A172 (cell line): ENCODE results near the gene PCIF1. TPM values are rescaled to one million over a fixed set of nuclear protein-coding genes. Genes with fewer than 3 reads are reported as not detected.

ENCODE experiments used
- DNase-seq: peaks from one replicate; pipeline ENCODE4 v3.0.0-alpha.2; 2015; ENCODE audit warnings: low spot score
- total RNA-seq: library from RNA; depleted of rRNA; stranded (reverse); fragments of >200 nt; shearing (Covaris generic); gene quantifications from 2 replicates; pipeline ENCODE4 v1.2.3, GENCODE V29; 2014

Gene PCIF1
- total RNA-seq, 1 experiment from 2014 or later = 9.3 TPM

GRCh38 chr20:45904583-45905504, 29.6 kb upstream of the PCIF1 start:
- no peak for DNase-seq

DNA sequence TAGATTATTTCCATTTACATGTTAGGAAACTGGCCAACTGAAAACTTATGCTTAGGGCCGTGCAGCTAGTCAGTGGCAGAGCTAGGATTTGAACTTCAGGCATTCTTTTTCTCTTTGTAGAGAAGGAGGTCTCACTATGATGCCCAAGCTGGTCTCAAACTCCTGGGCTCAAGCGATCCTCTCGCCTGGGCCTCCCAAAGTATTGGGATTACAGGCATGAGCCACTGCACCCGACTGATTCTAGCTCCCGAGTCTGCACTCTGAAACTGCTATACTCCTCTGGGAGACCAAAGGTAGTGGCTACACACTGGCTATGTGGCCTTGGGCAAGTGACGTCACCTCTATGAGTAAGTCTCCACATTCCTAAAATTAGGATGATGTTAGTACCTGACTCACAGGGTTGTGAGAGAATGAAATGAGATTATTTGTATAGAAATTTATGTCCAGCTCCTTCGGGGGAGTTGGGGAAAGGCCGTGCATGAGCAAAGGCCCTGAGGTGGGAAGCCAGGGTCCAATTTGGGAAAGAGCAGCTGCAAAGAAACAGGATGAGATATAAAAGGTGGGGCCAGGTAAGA, 28.9 kb upstream of the PCIF1 start:
- peak; percentile 93 for DNase-seq

DNA sequence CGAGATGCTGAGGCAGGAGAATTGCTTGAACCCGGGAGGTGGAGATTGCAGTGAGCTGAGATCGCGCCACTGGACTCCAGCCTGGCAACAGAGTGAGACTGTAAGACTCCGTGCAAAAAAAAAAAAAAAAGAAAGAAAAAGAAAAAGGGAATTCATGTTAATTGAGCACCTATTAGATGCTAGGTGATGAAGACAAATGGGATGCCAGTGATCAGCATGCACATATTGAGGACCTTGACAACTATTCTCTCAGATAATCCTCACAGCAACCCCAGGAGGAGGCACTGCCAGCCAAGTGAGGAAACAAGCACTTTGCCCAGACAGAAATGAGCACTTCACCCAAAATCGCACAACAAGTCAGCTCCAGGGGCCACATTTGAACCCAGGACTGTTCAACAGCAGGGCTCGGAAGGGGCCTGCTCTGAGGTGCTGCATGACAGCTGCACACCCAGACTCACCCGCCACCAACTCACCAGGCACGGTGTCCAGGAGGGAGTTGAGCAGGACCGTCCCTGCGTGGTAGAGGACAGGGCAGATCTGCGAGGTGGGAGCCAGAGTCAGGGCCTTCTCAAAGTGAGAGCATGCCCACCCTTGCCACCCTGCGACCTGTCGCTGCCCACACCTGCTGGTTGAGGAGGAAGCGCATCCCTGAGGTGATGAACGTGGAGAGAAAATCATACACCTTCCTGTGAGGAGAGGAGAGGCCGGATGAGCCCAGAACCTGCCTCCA, 27.1 kb upstream of the PCIF1 start:
- DNase-seq = no peak

GRCh38 chr20:45908084-45908483, 26.4 kb upstream of the PCIF1 start:
- DNase-seq = no peak

GRCh38 chr20:45909336-45909808, 25.1 kb upstream of the PCIF1 start:
- no peak for DNase-seq

DNA sequence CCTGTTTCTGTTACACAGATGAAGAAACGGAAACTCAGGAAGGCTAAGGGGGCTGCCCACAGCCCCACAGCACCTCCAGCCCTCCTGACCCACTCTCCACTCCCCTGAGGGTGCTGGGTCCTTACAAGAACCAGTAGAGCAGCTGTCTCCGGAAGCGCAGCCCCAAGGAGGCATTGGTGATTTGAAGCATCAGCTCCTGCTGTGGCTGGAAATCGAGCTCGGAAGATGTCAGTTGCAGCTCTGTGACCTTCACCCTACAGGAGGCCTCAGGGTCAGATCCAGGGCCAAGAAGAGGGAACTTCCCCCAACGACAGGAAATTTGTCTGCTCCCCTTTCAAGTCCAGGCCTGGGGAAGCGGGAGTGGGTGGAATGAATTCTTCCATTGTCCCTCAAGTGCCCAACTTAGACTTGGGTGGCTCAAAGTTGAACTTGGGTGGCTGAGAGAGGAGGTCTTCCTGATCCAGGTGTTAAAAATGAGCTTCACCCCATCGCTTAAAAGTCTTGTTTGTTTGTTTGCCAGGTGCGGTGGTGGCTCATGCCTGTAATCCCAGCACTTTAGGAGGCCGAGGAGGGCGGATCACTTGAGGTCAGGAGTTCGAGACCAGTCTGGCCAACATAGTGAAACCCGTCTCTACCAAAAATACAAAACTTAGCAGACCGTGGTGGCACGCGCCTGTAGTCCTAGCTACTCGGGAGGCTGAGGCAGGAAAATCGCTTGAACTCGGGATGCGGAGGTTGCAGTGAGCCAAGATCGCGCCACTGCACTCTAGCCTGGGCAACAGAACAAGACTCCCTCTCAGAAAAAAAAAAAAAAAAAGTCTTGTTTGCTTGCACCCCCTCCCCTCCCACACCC, 24.4 kb upstream of the PCIF1 start:
- no peak for DNase-seq

GRCh38 chr20:45910670-45911485, 23.6 kb upstream of the PCIF1 start:
- DNase-seq = peak; percentile 98

- DNase-seq = no peak
Observed at GRCh38 chr20:45911486-45912343, 22.8 kb upstream of the PCIF1 start, which contains the start of gene PLTP. Gene PLTP, minus strand, starts transcription at chr20:45912155. Its CDS starts 703 bp downstream, at chr20:45911452.

DNA sequence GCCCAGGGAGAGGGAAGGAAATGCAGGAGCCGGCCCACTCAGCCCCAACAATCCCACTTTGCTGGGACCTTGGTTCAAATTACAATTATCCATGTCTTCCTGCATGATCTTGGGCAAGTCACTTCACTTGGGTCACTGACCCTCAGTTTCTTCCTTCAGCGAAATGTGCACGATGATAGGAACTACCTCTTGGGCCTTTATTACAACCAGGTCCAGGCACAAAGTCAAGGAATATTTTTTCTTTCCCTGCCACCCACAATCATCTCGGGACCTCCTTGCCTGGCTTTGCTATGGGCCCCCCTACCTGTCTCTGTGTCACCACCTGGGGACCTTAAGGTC, 22.2 kb upstream of the PCIF1 start:
- DNase-seq = no peak

DNA sequence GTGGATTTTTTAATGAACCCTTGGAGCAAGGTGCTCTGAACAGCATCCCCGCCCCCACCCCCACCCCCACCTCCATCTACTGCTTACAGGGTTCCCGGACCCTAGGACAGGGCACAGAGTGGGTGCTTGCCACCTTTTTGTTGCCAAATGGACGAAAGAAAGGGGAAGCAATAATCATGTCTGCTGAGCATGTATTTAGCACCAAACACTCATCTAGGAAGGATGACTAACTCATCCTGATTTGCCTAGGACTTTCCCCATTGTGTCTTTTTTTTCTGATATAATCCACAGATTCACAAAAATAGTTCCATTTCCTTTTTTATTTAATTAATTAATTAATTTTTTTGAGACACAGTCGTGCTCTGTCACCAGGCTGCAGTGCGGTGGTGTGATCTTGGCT, 21.4 kb upstream of the PCIF1 start:
- DNase-seq = no peak

GRCh38 chr20:45917790-45918141, 16.7 kb upstream of the PCIF1 start:
- DNase-seq = no peak

GRCh38 chr20:45918182-45918737, 16.2 kb upstream of the PCIF1 start:
- no peak for DNase-seq

DNA sequence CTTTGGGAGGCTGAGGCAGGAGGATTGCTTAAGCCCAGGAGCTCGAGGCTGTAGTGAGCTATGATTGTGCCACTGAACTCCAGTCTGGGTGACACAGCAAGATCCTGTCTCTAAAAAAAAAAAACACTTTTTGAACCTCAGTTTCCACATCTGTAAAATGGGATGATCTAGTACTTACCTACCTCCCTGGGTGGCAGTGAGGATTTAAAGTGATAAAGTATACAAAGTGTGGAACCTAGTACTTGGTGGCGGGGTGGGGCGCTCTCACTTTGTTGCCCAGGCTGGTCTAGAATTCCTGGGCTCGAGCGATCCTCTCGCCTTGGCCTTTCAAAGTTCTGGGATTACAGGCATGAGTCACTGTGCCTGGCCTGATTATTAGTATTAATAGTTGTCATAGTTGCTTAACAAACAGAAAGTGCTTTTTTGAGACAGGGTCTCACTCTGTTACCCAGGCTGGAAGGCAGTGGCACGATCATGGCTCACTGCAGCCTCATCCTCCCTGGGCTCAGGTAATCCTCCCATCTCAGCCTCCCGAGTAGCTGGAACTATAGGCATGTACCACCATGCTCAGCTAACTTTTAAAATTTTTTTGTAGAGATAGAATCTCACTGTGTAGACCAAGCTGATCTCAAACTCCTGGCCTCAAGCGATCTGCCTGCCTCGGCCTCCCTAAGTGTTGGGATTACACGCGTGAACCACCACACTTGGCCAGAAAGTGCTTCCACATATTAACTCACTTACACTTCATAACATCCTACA, 15.5 kb upstream of the PCIF1 start:
- DNase-seq = no peak

DNA sequence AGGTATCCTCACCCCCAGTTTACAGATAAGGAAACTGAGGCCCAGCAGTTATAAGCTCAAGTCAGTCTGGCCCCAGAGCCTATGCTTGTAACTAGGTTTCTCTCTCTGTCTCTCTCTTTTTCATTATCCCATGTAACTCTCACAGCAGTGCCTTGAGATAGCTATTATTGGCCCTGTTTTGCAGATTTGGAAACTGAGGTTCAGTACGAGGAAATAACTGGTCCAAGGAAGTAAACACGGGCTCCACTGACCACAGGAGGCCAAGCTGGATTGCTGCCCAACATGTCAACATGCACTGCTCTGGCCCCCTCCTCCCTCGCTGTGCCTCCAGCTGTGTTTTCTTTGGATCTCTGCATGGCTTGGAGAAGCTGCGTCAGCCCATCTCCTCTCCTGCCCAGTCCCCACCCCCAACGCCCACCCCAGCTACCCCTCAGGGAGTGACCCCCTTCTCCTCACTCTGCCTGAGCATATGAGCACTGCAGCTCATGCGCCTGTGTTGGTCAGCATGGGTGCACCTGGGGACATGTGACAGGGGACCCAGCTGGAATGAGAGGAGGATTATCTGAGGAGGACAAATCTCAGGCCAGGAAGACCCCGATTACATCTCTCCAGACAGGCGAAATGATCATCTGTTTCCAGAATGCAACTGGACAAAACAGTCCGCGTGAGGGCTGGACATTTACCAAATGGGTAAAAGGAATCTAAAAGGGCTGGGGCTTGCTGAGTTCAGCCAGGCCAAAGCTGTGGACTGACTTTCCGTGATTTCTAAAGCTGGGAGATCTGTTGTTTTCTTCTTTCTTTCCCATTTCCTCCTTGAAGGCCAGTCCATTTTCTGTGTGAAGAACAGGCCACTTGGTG, 14.7 kb upstream of the PCIF1 start:
- no peak for DNase-seq

- no peak for DNase-seq
Observed at GRCh38 chr20:45920462-45921336, 13.8 kb upstream of the PCIF1 start.

- no peak for DNase-seq
Observed at GRCh38 chr20:45921337-45922189, 12.9 kb upstream of the PCIF1 start.
